GM21786 (cell line): ENCODE measurements around the gene PIP4K2A.
"Not testable (repeated sequence)": the region's sequence is repeated elsewhere in the genome, so short reads cannot be mapped to it uniquely, and the experiment has no call there.

ENCODE experiments used
- ATAC-seq: cut with Tn5 transposase; IDR thresholded peaks from one replicate; pipeline ENCODE4 v1.9.1; 2021; ENCODE audit not compliant: unreplicated experiment

PIP4K2A gene

GRCh38 chr10:22697101-22697500 lies 17.3 kb downstream of the PIP4K2A start:
- no peak for ATAC-seq

- no peak for ATAC-seq
Observed at GRCh38 chr10:22693860-22694259, 20.5 kb downstream of the PIP4K2A start.

- ATAC-seq: peak; percentile 42
Observed at GRCh38 chr10:22693371-22693784, 21.0 kb downstream of the PIP4K2A start.

DNA sequence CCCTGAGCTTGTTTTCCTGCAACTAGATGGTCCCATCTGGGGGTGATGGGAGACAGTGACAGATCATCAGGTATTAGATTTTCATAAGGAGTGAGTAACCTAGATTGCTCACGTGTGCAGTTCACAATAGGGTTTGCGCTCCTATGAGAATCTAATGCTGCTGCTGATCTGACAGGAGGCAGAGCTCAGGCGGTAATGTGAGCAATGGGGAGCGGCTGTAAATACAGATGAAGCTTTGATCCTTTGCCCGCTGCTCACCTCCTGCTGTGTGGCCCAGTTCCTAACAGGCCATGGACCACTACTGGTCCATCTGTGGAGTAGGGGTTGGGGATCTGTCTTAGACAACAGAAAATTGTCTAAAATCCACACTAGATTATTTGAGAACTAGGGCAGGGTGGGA lies 22.3 kb downstream of the PIP4K2A start:
- not testable (repeated sequence) for ATAC-seq

DNA sequence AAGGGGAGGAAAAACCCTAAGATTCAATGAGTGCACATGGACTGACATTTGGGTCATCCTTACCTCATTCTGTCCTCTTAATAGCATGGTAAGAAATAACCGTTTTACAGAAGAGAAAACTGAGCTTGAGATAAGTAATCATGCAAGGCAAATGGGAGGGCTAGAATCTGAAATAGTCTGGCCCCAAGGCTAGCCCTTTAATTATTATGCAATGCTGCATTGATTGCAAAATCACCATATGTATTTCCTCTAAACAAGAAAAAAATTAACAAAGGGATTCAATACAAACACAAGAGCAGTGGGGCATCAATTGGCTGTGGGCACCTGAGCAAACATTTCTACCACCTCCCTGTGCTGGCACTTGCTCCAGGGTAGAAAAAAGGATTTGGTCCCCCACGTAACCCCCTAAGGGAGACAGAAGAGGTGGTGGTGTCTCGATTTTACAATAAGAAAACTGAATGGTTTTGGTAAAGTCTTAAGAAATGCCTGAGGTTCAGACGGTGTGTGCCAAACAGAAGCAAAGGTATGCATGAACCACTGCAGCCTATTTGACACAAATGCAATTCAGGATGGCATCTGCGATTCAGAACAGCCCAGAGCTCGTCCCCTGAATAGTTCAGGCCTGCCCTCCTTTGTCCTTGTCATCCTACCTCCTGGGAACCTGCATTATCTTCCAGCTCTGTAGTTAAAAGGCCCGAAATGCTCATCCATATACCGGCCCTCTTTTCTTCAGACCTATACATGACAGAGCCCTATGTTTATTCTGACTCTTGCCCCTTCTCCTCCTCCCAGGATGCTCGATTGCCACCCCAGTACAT lies 23.6 kb downstream of the PIP4K2A start:
- peak; percentile 34 for ATAC-seq

DNA sequence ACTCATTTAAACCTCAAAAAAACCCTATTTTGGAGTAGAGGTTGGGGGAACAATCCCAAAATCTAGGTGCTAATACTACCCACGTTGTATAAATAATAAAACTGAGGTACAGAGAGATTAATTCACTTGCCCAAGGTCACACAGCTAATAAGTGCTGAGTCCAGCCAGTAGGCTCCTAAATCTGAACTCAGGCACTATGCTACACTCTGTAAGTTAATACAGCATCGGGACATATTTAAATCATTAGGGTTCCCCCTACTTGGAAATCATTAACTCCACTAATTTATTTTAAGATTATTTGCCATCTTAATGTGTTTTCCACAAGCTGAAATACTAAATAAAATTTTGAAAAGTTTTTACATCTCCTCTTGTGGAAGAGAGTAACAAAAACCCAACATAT lies 24.2 kb downstream of the PIP4K2A start:
- no peak for ATAC-seq

GRCh38 chr10:22686347-22686746 lies 28.0 kb downstream of the PIP4K2A start:
- no peak for ATAC-seq

- ATAC-seq: no peak
Observed at GRCh38 chr10:22685926-22686325, 28.5 kb downstream of the PIP4K2A start.

DNA sequence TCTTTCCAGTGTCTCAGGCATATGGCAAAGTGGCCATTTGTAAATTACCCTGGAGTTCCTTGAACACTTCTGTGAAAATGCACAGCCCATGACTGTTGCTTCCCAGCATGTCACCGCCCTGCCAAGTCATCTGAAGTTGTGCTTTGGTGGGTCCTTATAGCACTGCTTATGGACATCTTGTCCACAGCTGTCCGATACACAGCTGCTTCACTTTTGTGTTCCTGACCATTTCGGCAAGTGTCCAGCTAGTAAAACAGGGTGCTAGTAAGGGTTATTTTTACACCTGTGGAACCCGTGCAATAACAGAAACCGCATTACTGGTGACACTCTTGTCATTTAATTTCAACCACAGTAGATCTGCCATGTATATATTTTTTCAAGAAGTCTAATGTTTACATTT lies 29.7 kb downstream of the PIP4K2A start:
- ATAC-seq: no peak

DNA sequence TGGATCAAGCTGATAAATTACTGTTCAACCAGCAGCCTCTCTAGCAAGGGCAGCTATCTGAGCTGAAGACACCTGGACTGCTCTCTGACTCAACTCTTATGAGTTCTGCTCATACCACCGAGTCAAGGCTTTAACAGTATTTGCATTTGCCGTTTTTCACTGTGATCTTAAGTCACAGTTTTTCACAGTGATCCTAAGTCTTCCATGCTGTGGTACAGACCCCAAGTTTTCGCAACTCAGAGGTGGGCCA lies 31.3 kb downstream of the PIP4K2A start:
- ATAC-seq: peak; percentile 57

GRCh38 chr10:22682237-22683139 lies 31.9 kb downstream of the PIP4K2A start:
- peak; percentile 26 for ATAC-seq

DNA sequence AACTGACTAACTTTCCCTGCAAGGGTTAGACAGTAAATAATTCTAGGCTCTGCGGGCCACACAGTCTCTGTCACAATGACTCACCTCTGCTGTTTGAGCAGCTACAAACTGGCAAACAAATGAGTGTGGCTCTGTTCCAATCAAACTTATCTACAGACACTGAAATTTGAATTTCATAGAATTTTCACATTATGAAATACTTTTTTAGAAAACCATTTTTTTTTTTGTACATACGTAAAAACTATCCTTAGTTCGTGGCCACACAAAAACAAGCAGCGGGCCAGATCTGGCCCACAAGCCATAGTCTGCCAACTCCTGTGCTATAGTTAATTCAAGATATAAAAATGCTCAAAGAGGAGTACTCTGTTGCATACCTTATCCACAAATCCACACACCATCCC lies 32.6 kb downstream of the PIP4K2A start:
- ATAC-seq: peak; percentile 21

GRCh38 chr10:22681301-22681700 lies 33.1 kb downstream of the PIP4K2A start:
- ATAC-seq: no peak

DNA sequence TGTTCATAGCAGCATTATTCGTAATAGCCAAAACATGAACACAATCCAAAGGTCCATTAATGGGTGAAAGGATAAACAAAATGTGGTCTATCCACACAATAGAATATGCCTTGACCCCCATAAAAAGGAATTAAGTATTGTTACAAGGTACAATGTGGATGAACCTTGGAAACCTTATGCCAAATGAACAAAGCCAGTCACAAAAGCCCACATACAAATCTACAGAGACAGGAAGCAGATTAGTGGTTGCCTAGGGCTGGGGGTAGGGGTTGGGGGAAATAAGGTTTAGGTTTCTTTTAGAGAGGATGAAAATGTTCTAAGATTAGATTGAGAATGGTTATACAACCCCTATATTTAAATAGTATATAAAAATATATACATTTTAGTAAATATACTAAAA lies 34.8 kb downstream of the PIP4K2A start:
- no peak for ATAC-seq

GRCh38 chr10:22677333-22677732 lies 37.0 kb downstream of the PIP4K2A start:
- ATAC-seq: no peak

- no peak for ATAC-seq
Observed at GRCh38 chr10:22676435-22676834, 37.9 kb downstream of the PIP4K2A start.

GRCh38 chr10:22674573-22674930 lies 39.8 kb downstream of the PIP4K2A start:
- ATAC-seq: no peak

- ATAC-seq: no peak
Observed at GRCh38 chr10:22673785-22674572, 40.4 kb downstream of the PIP4K2A start.

GRCh38 chr10:22673091-22673392 lies 41.3 kb downstream of the PIP4K2A start:
- no peak for ATAC-seq

GRCh38 chr10:22672319-22673090 lies 41.9 kb downstream of the PIP4K2A start:
- no peak for ATAC-seq

DNA sequence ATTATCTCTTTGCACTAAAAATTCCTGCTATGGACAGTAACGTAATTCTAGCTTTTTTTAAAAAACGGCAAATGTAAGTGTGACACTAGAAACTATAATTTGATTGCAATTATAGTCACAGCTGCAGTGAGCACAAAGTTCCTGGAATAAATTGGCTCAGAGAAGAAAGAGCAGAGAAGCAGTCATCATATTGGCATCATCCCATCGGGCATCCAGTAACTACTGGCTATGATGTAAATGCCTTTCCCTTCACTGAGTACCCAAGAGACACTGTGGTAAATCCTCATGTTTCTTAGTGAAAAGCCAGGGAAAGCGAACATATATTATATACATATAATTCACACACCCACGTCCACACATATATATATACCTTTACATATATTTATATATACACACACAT lies 43.6 kb downstream of the PIP4K2A start:
- no peak for ATAC-seq
